HFFc6 (cell line): ENCODE results near the gene CD226. TPM values are rescaled to one million over a fixed set of nuclear protein-coding genes. Genes with fewer than 3 reads are reported as not detected.
A peak's percentile ranks its signal among the peaks of the same experiment; 100 is the strongest.
"Not testable (repeated sequence)": the region's sequence is repeated elsewhere in the genome, so short reads cannot be mapped to it uniquely, and the experiment has no call there.

Experiments
- DNase-seq: peaks from one replicate; pipeline ENCODE4 v3.0.0-alpha.2; 2018
- H3K27ac Mint-ChIP-seq: 2 replicates; pipeline ENCODE4 v1.8.0; 2020; ENCODE audit warnings: mild to moderate bottlenecking, mixed read lengths
- H3K27me3 Mint-ChIP-seq: 2 replicates; pipeline ENCODE4 v1.8.0; 2021; ENCODE audit warnings: mild to moderate bottlenecking, moderate library complexity, mixed read lengths; ENCODE audit not compliant: insufficient read depth
- H3K36me3 Mint-ChIP-seq: 2 replicates; pipeline ENCODE4 v1.8.0; 2021; ENCODE audit warnings: low read depth, mixed read lengths
- H3K4me1 Mint-ChIP-seq: 2 replicates; pipeline ENCODE4 v1.8.0; 2020; ENCODE audit warnings: low read depth, mixed read lengths
- H3K4me3 Mint-ChIP-seq: 2 replicates; pipeline ENCODE4 v1.8.0; 2020; ENCODE audit warnings: mild to moderate bottlenecking, moderate library complexity, mixed read lengths
- H3K9me3 Mint-ChIP-seq: 2 replicates; pipeline ENCODE4 v1.8.0; 2020; ENCODE audit warnings: mild to moderate bottlenecking, mixed read lengths
- CTCF ChIP-seq: fragments of 200-600 bp; sonication (generic); IDR thresholded peaks from 2 replicates; pipeline ENCODE4 v1.5.0; 2021; ENCODE audit warnings: antibody characterized with exemption, mild to moderate bottlenecking
- total RNA-seq, 6 experiments: library from RNA; stranded (reverse); fragmentation: NEBNext Ultra II Directional; extraction: Animal tissue kit (Norgen Biotek cat#: 25700); gene quantifications; 2 replicates in 1 of 6; 3 replicates in 5 of 6; pipeline ENCODE4 v1.2.3, GENCODE V29; 2021

The CD226 gene
- total RNA-seq, 6 experiments from 2014 or later = 0.14 to 0.78 (median 0.34) TPM

GRCh38 chr18:69943021-69943420 is 4.7 kb downstream of the CD226 start:
- DNase-seq = no peak
- Mint-ChIP-seq H3K27me3 (no peaks in the 10 kb centered on the region), H3K4me1 (no peaks in the 10 kb centered on the region), H3K27ac (no peak overlapping the region), H3K36me3 (peaks cover 13% of the 10 kb centered on the region; the same call in 1 of the 2 replicates), H3K9me3 (no peaks in the 10 kb centered on the region), H3K4me3 (no peak overlapping the region)
- TF ChIP-seq CTCF = peak; percentile 68

GRCh38 chr18:69941183-69941582 is 6.5 kb downstream of the CD226 start:
- no peak for TF ChIP-seq CTCF
- H3K4me1 Mint-ChIP-seq = no peaks in the 10 kb centered on the region
- H3K9me3 Mint-ChIP-seq = no peaks in the 10 kb centered on the region
- peaks cover 13% of the 10 kb centered on the region; the same call in 1 of the 2 replicates for H3K36me3 Mint-ChIP-seq
- no peak overlapping the region for H3K4me3 Mint-ChIP-seq
- H3K27me3 Mint-ChIP-seq = no peaks in the 10 kb centered on the region
- no peak for DNase-seq
- H3K27ac Mint-ChIP-seq = no peak overlapping the region

- not testable (repeated sequence) for H3K4me1 Mint-ChIP-seq
Observed at GRCh38 chr18:69939812-69940211, 7.9 kb downstream of the CD226 start.

GRCh38 chr18:69936191-69936558 is 11.5 kb downstream of the CD226 start:
- Mint-ChIP-seq H3K36me3 (peaks cover 4% of the 10 kb centered on the region; the same call in 1 of the 2 replicates), H3K4me1 (no peaks in the 10 kb centered on the region), H3K27me3 (no peaks in the 10 kb centered on the region), H3K4me3 (no peak overlapping the region), H3K27ac (no peak overlapping the region), H3K9me3 (no peaks in the 10 kb centered on the region)
- no peak for DNase-seq
- no peak for TF ChIP-seq CTCF

More at GRCh38 chr18:69939812-69940211, 7.9 kb downstream of the CD226 start:
- H3K4me3 Mint-ChIP-seq, DNase-seq, H3K27me3 Mint-ChIP-seq, H3K27ac Mint-ChIP-seq, H3K9me3 Mint-ChIP-seq: not testable (repeated sequence)
- peaks cover 13% of the 10 kb centered on the region; the same call in 1 of the 2 replicates for H3K36me3 Mint-ChIP-seq

- no peaks in the 10 kb centered on the region for H3K27me3 Mint-ChIP-seq
- H3K4me3 Mint-ChIP-seq = no peak overlapping the region
- no peaks in the 10 kb centered on the region for H3K4me1 Mint-ChIP-seq
- no peaks in the 10 kb centered on the region for H3K9me3 Mint-ChIP-seq
- H3K27ac Mint-ChIP-seq = no peak overlapping the region
- no peak for TF ChIP-seq CTCF
- no peak for DNase-seq
- peaks cover 4% of the 10 kb centered on the region; the same call in 1 of the 2 replicates for H3K36me3 Mint-ChIP-seq
Observed at GRCh38 chr18:69935319-69936190, 12.1 kb downstream of the CD226 start.

- no peaks in the 10 kb centered on the region for H3K9me3 Mint-ChIP-seq
- H3K27me3 Mint-ChIP-seq = no peaks in the 10 kb centered on the region
Observed at GRCh38 chr18:69934601-69935265, 12.9 kb downstream of the CD226 start.

More at GRCh38 chr18:69934601-69935265, 12.9 kb downstream of the CD226 start:
- H3K4me1 Mint-ChIP-seq = no peaks in the 10 kb centered on the region
- no peak overlapping the region for H3K27ac Mint-ChIP-seq
- TF ChIP-seq CTCF = no peak
- no peak overlapping the region for H3K4me3 Mint-ChIP-seq
- DNase-seq = no peak
- H3K36me3 Mint-ChIP-seq = peaks cover under 1% of the 10 kb centered on the region; the same call in 1 of the 2 replicates
